LNCaP clone FGC (cell line): ENCODE measurements around the gene TMEM150A.

ENCODE experiments used
- DNase-seq: peaks from one replicate; pipeline ENCODE4 v3.0.0-alpha.2; 2011; ENCODE audit warnings: low read depth
- H3K4me3 ChIP-seq: 2 replicates; pipeline ENCODE4 v1.5.1; 2011; ENCODE audit warnings: mild to moderate bottlenecking, low read depth, low read length, control low read depth
- CTCF ChIP-seq: IDR thresholded peaks from 2 replicates; pipeline ENCODE4 v1.5.1; 2012; ENCODE audit warnings: mild to moderate bottlenecking; ENCODE audit not compliant: control insufficient read depth, insufficient read depth; ENCODE audit errors: extremely low read depth

Gene TMEM150A

GRCh38 chr2:85550486-85550885 lies 52.0 kb downstream of the TMEM150A start:
- no peak for DNase-seq
- no peak overlapping the region for H3K4me3 ChIP-seq
- TF ChIP-seq CTCF: no peak

DNA sequence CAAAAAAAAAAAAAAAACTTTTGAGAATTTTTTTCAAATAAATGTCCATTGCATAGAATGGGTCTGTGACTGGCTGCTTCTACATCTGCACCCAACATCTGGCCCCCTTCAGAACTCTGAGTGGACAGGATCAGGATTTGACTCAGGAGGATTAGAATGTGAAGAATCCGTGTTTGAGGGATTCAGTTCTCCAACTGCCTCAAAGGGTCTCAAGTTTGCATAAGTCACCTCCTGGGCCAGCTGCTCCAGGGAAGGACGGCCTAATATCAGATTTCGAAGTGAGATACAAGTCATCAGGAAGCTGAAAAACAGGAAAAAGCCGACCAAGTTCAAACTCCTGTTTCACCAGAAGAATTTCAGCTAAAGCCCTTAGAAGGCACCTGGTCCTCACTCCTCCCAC lies 52.7 kb downstream of the TMEM150A start:
- TF ChIP-seq CTCF: no peak
- H3K4me3 ChIP-seq: no peak overlapping the region
- DNase-seq: no peak

- no peak for TF ChIP-seq CTCF
- DNase-seq: no peak
- no peak overlapping the region for H3K4me3 ChIP-seq
Observed at GRCh38 chr2:85549095-85549494, 53.4 kb downstream of the TMEM150A start.

DNA sequence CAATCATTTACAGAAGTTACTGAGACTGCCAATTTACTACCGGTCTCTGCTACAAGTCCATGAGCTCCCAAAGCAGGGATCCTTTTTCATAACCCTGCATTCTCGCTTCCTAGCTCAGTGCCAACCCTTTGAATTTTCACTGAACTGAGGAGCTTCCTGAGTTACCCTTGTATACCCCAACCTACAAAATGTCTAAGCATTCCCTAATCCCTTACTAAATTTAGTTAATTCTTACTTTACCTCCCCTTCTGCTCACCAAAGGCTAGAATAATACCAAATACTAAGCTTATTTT lies 53.9 kb downstream of the TMEM150A start:
- DNase-seq: no peak
- no peak overlapping the region for H3K4me3 ChIP-seq
- no peak for TF ChIP-seq CTCF
